ENCODE data around the gene INPP5D.

INPP5D gene

GRCh38 chr2:233164967-233165366 is 104.8 kb downstream of the INPP5D start:
- DNase-seq (ENCODE audit: insufficient read length, low spot score) (no peak), FAIRE-seq (no peak)
- no peak for TF ChIP-seq POLR2A (IDR thresholded peaks at IDR 0.05; ENCODE audit: low read depth, low read length)

- DNase-seq (ENCODE audit: insufficient read length, low spot score) (no peak), FAIRE-seq (no peak)
- no peak for TF ChIP-seq POLR2A (IDR thresholded peaks at IDR 0.05; ENCODE audit: low read depth, low read length)
Measured at GRCh38 chr2:233165543-233165894, 105.4 kb downstream of the INPP5D start.

- FAIRE-seq (peak; percentile 70), DNase-seq (ENCODE audit: insufficient read length, low spot score) (peak; percentile 93)
- no peak for TF ChIP-seq POLR2A (IDR thresholded peaks at IDR 0.05; ENCODE audit: low read depth, low read length)
Measured at GRCh38 chr2:233165895-233166661, 105.9 kb downstream of the INPP5D start.

GRCh38 chr2:233168445-233168844 is 108.3 kb downstream of the INPP5D start:
- TF ChIP-seq POLR2A (IDR thresholded peaks at IDR 0.05; ENCODE audit: low read depth, low read length): no peak
- no peak for DNase-seq (ENCODE audit: insufficient read length, low spot score)
- no peak for FAIRE-seq

GRCh38 chr2:233168919-233169318 is 108.8 kb downstream of the INPP5D start:
- no peak for TF ChIP-seq POLR2A (IDR thresholded peaks at IDR 0.05; ENCODE audit: low read depth, low read length)
- no peak for DNase-seq (ENCODE audit: insufficient read length, low spot score)
- FAIRE-seq: no peak

GRCh38 chr2:233171344-233171743 is 111.2 kb downstream of the INPP5D start:
- FAIRE-seq: no peak
- no peak for DNase-seq (ENCODE audit: insufficient read length, low spot score)
- TF ChIP-seq POLR2A (IDR thresholded peaks at IDR 0.05; ENCODE audit: low read depth, low read length): no peak

- TF ChIP-seq POLR2A (IDR thresholded peaks at IDR 0.05; ENCODE audit: low read depth, low read length): no peak
- FAIRE-seq (no peak), DNase-seq (ENCODE audit: insufficient read length, low spot score) (no peak)
Measured at GRCh38 chr2:233173115-233173514, 113.0 kb downstream of the INPP5D start.

GRCh38 chr2:233174137-233174536 is 114.0 kb downstream of the INPP5D start:
- no peak for TF ChIP-seq POLR2A (IDR thresholded peaks at IDR 0.05; ENCODE audit: low read depth, low read length)
- DNase-seq (ENCODE audit: insufficient read length, low spot score) (no peak), FAIRE-seq (no peak)

- TF ChIP-seq POLR2A (IDR thresholded peaks at IDR 0.05; ENCODE audit: low read depth, low read length): no peak
- DNase-seq (ENCODE audit: insufficient read length, low spot score) (no peak), FAIRE-seq (no peak)
Measured at GRCh38 chr2:233178994-233179847, 119.1 kb downstream of the INPP5D start.

GRCh38 chr2:233179848-233180366 is 119.8 kb downstream of the INPP5D start:
- no peak for TF ChIP-seq POLR2A (IDR thresholded peaks at IDR 0.05; ENCODE audit: low read depth, low read length)
- DNase-seq (ENCODE audit: insufficient read length, low spot score): no peak
- no peak for FAIRE-seq

GRCh38 chr2:233183869-233184418 is 123.8 kb downstream of the INPP5D start:
- TF ChIP-seq POLR2A (IDR thresholded peaks at IDR 0.05; ENCODE audit: low read depth, low read length): no peak
- FAIRE-seq (no peak), DNase-seq (ENCODE audit: insufficient read length, low spot score) (no peak)

- no peak for FAIRE-seq
- DNase-seq (ENCODE audit: insufficient read length, low spot score): no peak
- TF ChIP-seq POLR2A (IDR thresholded peaks at IDR 0.05; ENCODE audit: low read depth, low read length): no peak
Measured at GRCh38 chr2:233184669-233185068, 124.5 kb downstream of the INPP5D start.

- TF ChIP-seq POLR2A (IDR thresholded peaks at IDR 0.05; ENCODE audit: low read depth, low read length): no peak
- FAIRE-seq (no peak), DNase-seq (ENCODE audit: insufficient read length, low spot score) (no peak)
Measured at GRCh38 chr2:233185330-233185729, 125.2 kb downstream of the INPP5D start.

- no peak for TF ChIP-seq POLR2A (IDR thresholded peaks at IDR 0.05; ENCODE audit: low read depth, low read length)
- FAIRE-seq (no peak), DNase-seq (ENCODE audit: insufficient read length, low spot score) (no peak)
Measured at GRCh38 chr2:233185963-233186362, 125.8 kb downstream of the INPP5D start.

Data from H54 (cell line).